Heart right ventricle (tissue), 16 donors: ENCODE measurements around the gene PLA2G2F. TPM values are rescaled to one million over a fixed set of nuclear protein-coding genes. Genes with fewer than 3 reads are reported as not detected.

Experiments
- ATAC-seq, 8 donors: fragments of 200-7000 bp; cut with Tn5 transposase; one replicate each; pipeline ENCODE4 v1.9.1; 2020; ENCODE audit warnings: mild to moderate bottlenecking in 8 of 8, moderate library complexity in 8 of 8, moderate number of reproducible peaks in 1 of 8
- DNase-seq, 2 donors: peaks; one replicate each; pipeline ENCODE4 v3.0.0-alpha.2; 2020
- H3K27ac ChIP-seq, 10 donors: fragments of 200-600 bp; sonication (generic) in 2 of 10; one replicate each; pipeline versions ENCODE4 v1.5.0 to v1.8.0; 2020 to 2022; ENCODE audit warnings: mild to moderate bottlenecking in 3 of 10
- H3K27me3 ChIP-seq, 7 donors: fragments of 200-600 bp; one replicate each; pipeline ENCODE4 v1.8.0; 2021 to 2022; ENCODE audit warnings: mild to moderate bottlenecking in 2 of 7
- H3K36me3 ChIP-seq, 9 donors: fragments of 200-600 bp; sonication (generic) in 1 of 9; one replicate each; pipeline versions ENCODE4 v1.5.0 to v1.8.0; 2020 to 2022; ENCODE audit warnings: mild to moderate bottlenecking in 2 of 9
- H3K4me1 ChIP-seq, 9 donors: fragments of 200-600 bp; sonication (generic) in 1 of 9; one replicate each; pipeline versions ENCODE4 v1.5.0 to v1.8.0; 2020 to 2022; ENCODE audit warnings: mild to moderate bottlenecking in 4 of 9
- H3K4me3 ChIP-seq, 10 donors: fragments of 200-600 bp; sonication (generic) in 2 of 10; one replicate each; pipeline versions ENCODE4 v1.5.0 to v1.8.0; 2020 to 2022; ENCODE audit warnings: mild to moderate bottlenecking in 7 of 10, moderate library complexity in 2 of 10
- H3K9me3 ChIP-seq, 11 donors: fragments of 200-600 bp in 10 of 11; sonication (generic) in 2 of 11; one replicate each; pipeline versions ENCODE4 v1.5.0 to v1.8.0; 2013 to 2022; ENCODE audit warnings: mild to moderate bottlenecking in 2 of 11, control low read depth in 1 of 11, moderate library complexity in 1 of 11
- CTCF ChIP-seq, 9 donors: fragments of 200-600 bp; sonication (generic) in 2 of 9; IDR thresholded peaks; one replicate each; pipeline versions ENCODE4 v1.5.0 to v1.8.0; 2021 to 2022; ENCODE audit warnings: antibody characterized with exemption in 9 of 9, mild to moderate bottlenecking in 5 of 9, moderate library complexity in 1 of 9
- WGBS, 2 donors: extraction: QIAGEN DNeasy Blood & Tissue Kit; methylation state at CpG; one replicate each; pipeline ENCODE4 v1.1.7; 2013; ENCODE audit warnings: inconsistent platforms in 1 of 2; 5-methylcytosine and 5-hydroxymethylcytosine counted together
- intact Hi-C, 10 donors: fragments of 100-400 bp; cut with DNase I; formaldehyde crosslinking; loops; one replicate each; pipeline versions ENCODE4 v1.11.1 to v1.14.2; 2022
- polyA plus RNA-seq, 2 donors: library from polyadenylated mRNA; stranded (reverse); fragments of 200-250 nt; gene quantifications; one replicate each; pipeline ENCODE4 v1.2.3, GENCODE V29; 2013
- total RNA-seq, 10 donors: library from RNA; stranded (reverse); fragmentation: NEBNext Ultra II Directional in 3 of 10; extraction: Animal tissue kit (Norgen Biotek cat#: 25700) in 3 of 10; gene quantifications; one replicate each; pipeline versions ENCODE4 v1.2.1 to v1.2.4, GENCODE V29; 2021 to 2023
- donor health status: Arrhythmogenic right ventricular cardiomyopathy.
- donor health status: ischemic (EF 13 %, LVEDD 7.1; RV severe dilation, severe dysfunction).
- donor health status: healthy with polysubstance abuse.
- donor health status: DM: no; HTN: yes; CAD: no.
- donor health status: DM: no; HTN: no; CAD: no.
- donor health status: ischemic (EF 25% LVEDD 6.9; RV normal size, moderate dysfunction).
- donor health status: ischemic (EF 25% LVEDD 5.7; RV mildly dilated, moderate dysfunction).
- donor health status: healthy.
- donor health status: DM: yes; HTN: yes; CAD: no.
- donor health status: Ischemic cardiomyopathy.
- donor health status: ischemic (EF 35%, LVEDD 5.7; RV mildly dilated, moderate dysfunction).
- donor health status: nonischemic (EF 11% LVEDD 7.7; RV severe dilation, severe dysfunction).
- donor health status: DM: yes; HTN: yes; CAD: no.
- donor health status: PGD.
- donor health status: ischemic (EF 29% LVEDD 5.4; RV normal size, mild dysfunction).
- donor health status: nonischemic (EF 23%, LVEDD 6.1; RV moderate dilation, normal function).

The PLA2G2F gene
- total and polyA plus RNA-seq, 12 donors = not detected

GRCh38 chr1:20189664-20190063 is 50.5 kb downstream of the PLA2G2F start:
- peaks cover 0 to 51% (median 38%) of the 10 kb centered on the region in 7 donors for H3K27me3 ChIP-seq
- intact Hi-C loops = loop anchor here in 3 of 10 donors (5.0 to 10.0 kb wide), 2 partner anchors 215 to 272 kb away; partner anchors contain the start of gene PLA2G2A (in 2 of the 3)
- H3K4me1 ChIP-seq = peaks cover 0 to 43% (median 16%) of the 10 kb centered on the region in 9 donors
- H3K4me3 ChIP-seq = no peak overlapping the region
- no peaks in the 10 kb centered on the region for H3K36me3 ChIP-seq
- DNase-seq (no peak), ATAC-seq (no peak)
- no peak overlapping the region for H3K27ac ChIP-seq
- 89 to 91% methylated on average over 4 of the region's 4 CpGs for WGBS, 2 donors
- TF ChIP-seq CTCF (IDR thresholded peaks at IDR 0.05) = no peak
- H3K9me3 ChIP-seq = no peaks in the 10 kb centered on the region

DNA sequence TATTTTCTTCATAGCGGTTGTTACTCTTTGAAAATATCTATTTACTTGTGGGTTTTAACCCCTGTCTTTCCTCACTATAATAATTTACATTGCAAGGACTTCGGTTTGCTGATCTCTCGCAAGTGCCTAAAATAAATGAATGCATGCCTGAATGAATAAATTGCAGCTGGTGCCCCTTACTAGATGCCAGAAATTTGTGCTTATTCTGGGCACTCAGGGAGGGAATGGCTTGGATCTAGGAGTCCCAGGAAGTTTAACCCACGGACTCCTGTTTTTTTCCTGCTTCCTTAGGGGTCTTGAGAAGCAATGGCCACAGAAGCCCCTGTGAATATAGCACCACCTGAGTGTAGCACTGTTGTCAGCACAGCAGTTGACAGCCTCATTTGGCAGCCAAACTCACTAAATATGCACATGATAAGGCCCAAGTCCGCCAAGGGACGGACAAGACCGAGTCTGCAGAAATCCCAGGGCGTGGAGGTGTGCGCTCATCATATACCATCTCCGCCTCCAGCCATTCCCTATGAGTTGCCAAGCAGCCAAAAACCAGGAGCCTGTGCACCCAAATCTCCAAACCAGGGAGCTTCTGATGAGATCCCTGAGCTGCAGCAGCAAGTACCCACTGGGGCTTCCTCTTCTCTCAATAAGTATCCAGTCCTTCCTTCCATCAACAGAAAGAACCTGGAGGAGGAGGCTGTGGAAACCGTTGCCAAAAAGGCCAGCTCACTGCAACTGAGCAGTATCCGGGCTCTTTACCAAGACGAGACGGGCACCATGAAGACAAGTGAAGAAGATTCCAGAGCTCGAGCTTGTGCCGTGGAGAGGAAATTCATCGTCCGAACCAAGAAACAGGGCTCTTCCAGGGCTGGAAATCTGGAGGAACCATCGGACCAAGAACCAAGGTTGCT is 51.4 kb downstream of the PLA2G2F start:
- ATAC-seq (no peak), DNase-seq (no peak)
- no peak overlapping the region for H3K4me3 ChIP-seq
- peaks cover 0 to 49% (median 38%) of the 10 kb centered on the region in 7 donors for H3K27me3 ChIP-seq
- H3K27ac ChIP-seq = no peak overlapping the region
- no peak for TF ChIP-seq CTCF (IDR thresholded peaks at IDR 0.05)
- 86 to 88% methylated on average over 19 of the region's 19 CpGs for WGBS, 2 donors
- H3K9me3 ChIP-seq = no peaks in the 10 kb centered on the region
- intact Hi-C loops = loop anchor here in 3 of 10 donors (5.0 to 10.0 kb wide), 2 partner anchors 216 to 273 kb away; partner anchors contain the start of gene PLA2G2A (in 2 of the 3)
- H3K36me3 ChIP-seq = no peaks in the 10 kb centered on the region
- H3K4me1 ChIP-seq = peaks cover 0 to 42% (median 16%) of the 10 kb centered on the region in 9 donors

DNA sequence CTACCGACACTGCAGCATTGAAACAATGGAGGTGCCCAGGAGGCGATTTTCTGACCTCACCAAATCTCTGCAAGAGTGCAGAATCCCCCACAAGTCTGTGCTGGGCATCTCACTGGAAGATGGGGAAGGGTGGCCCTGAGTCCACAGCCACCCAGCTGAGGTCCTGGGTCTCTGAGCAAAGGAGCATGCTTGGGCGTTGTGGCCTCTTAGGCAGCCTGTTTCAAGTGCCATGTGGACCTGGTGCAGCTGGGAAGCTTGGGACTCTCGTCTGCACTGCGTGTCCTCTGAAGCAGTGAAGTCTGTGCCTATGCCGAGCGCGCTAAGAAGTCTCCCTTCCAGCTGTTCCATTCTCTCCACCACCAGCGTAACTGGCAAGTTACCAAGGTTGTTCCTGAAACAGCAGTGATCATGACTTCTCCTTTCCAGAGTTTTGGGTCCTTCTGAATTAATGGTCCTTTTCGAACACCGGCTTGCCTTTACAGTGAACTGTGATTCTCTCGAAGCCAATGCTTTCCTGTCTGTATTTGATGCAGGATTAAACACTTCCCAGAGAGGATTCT is 52.2 kb downstream of the PLA2G2F start:
- no peaks in the 10 kb centered on the region for H3K9me3 ChIP-seq
- peak in 1 of 8 donors; percentile 18 for ATAC-seq
- H3K4me3 ChIP-seq = no peak overlapping the region
- H3K36me3 ChIP-seq = no peaks in the 10 kb centered on the region
- no peak for TF ChIP-seq CTCF (IDR thresholded peaks at IDR 0.05)
- intact Hi-C loops = loop anchor here in 3 of 10 donors (5.0 to 10.0 kb wide), 2 partner anchors 217 to 274 kb away; partner anchors contain the start of gene PLA2G2A (in 2 of the 3)
- DNase-seq = no peak
- peaks cover 0 to 47% (median 29%) of the 10 kb centered on the region in 7 donors for H3K27me3 ChIP-seq
- peaks cover 0 to 33% (median 15%) of the 10 kb centered on the region in 9 donors for H3K4me1 ChIP-seq
- 83 to 89% methylated on average over 12 of the region's 12 CpGs for WGBS, 2 donors
- no peak overlapping the region for H3K27ac ChIP-seq

- no peaks in the 10 kb centered on the region for H3K36me3 ChIP-seq
- H3K9me3 ChIP-seq = no peaks in the 10 kb centered on the region
- peak in 1 of 8 donors; percentile 30 for ATAC-seq
- TF ChIP-seq CTCF (IDR thresholded peaks at IDR 0.05) = no peak
- no peak overlapping the region for H3K4me3 ChIP-seq
- WGBS, 2 donors = 82 to 83% methylated on average over 5 of the region's 5 CpGs
- H3K27ac ChIP-seq = no peak overlapping the region
- H3K27me3 ChIP-seq = peaks cover 0 to 48% (median 20%) of the 10 kb centered on the region in 7 donors
- H3K4me1 ChIP-seq = peaks cover 0 to 27% (median 8%) of the 10 kb centered on the region in 9 donors
- intact Hi-C loops = loop anchor here in 3 of 10 donors (5.0 to 10.0 kb wide), 2 partner anchors 218 to 275 kb away; partner anchors contain the start of gene PLA2G2A (in 2 of the 3)
- DNase-seq = no peak
These were observed 53.2 kb downstream of the PLA2G2F start for GRCh38 chr1:20192364-20192763.
